Measurements from ENCODE around the gene PUSL1. TPM values are rescaled to one million over a fixed set of nuclear protein-coding genes. Genes with fewer than 3 reads are reported as not detected.
"Not testable (repeated sequence)": the region's sequence is repeated elsewhere in the genome, so short reads cannot be mapped to it uniquely, and the experiment has no call there.

The PUSL1 gene
- polyA plus RNA-seq, 3 donors: 6.6 to 13.5 (median 12.8) TPM

- H3K27ac ChIP-seq (ENCODE audit: low read depth, low read length): no peak overlapping the region
- 66 to 81% (median 69%) methylated on average over 9 to 26 of the region's 26 CpGs for WGBS, 3 donors
Observed at GRCh38 chr1:1315435-1315954, 7.1 kb downstream of the PUSL1 start.

GRCh38 chr1:1316199-1316598, 7.8 kb downstream of the PUSL1 start:
- 89 to 94% (median 91%) methylated on average over 8 of the region's 8 CpGs for WGBS, 3 donors
- not testable (repeated sequence) for H3K27ac ChIP-seq (ENCODE audit: low read depth, low read length)

GRCh38 chr1:1317420-1317819, 9.0 kb downstream of the PUSL1 start:
- no peak overlapping the region for H3K27ac ChIP-seq (ENCODE audit: low read depth, low read length)
- 80 to 92% (median 85%) methylated on average over 6 of the region's 6 CpGs for WGBS, 3 donors

GRCh38 chr1:1318131-1318652, 9.8 kb downstream of the PUSL1 start:
- H3K27ac ChIP-seq (ENCODE audit: low read depth, low read length): no peak overlapping the region
- WGBS, 3 donors: 64 to 69% (median 65%) methylated on average over 9 of the region's 9 CpGs

- H3K27ac ChIP-seq (ENCODE audit: low read depth, low read length): no peak overlapping the region
- 91 to 92% (median 91%) methylated on average over 36 of the region's 36 CpGs for WGBS, 3 donors
Observed at GRCh38 chr1:1318777-1319645, 10.6 kb downstream of the PUSL1 start.

- 85 to 92% (median 90%) methylated on average over 13 of the region's 13 CpGs for WGBS, 3 donors
- H3K27ac ChIP-seq (ENCODE audit: low read depth, low read length): no peak overlapping the region
Observed at GRCh38 chr1:1319646-1319941, 11.2 kb downstream of the PUSL1 start.

- H3K27ac ChIP-seq (ENCODE audit: low read depth, low read length): no peak overlapping the region
- 68 to 83% (median 80%) methylated on average over 23 of the region's 23 CpGs for WGBS, 3 donors
Observed at GRCh38 chr1:1320666-1321448, 12.5 kb downstream of the PUSL1 start.

- 83 to 92% (median 90%) methylated on average over 8 of the region's 8 CpGs for WGBS, 3 donors
- H3K27ac ChIP-seq (ENCODE audit: low read depth, low read length): no peak overlapping the region
Observed at GRCh38 chr1:1321477-1321876, 13.1 kb downstream of the PUSL1 start.

- 69 to 87% (median 82%) methylated on average over 3 to 14 of the region's 14 CpGs for WGBS, 3 donors
Observed at GRCh38 chr1:1322418-1322817, 14.0 kb downstream of the PUSL1 start.

GRCh38 chr1:1322952-1323351, 14.6 kb downstream of the PUSL1 start:
- no peak overlapping the region for H3K27ac ChIP-seq (ENCODE audit: low read depth, low read length)

More at GRCh38 chr1:1322418-1322817, 14.0 kb downstream of the PUSL1 start:
- no peak overlapping the region for H3K27ac ChIP-seq (ENCODE audit: low read depth, low read length)

GRCh38 chr1:1324084-1324523, 15.7 kb downstream of the PUSL1 start:
- 1% methylated on average over 25 to 41 of the region's 41 CpGs for WGBS, 3 donors
- no peak overlapping the region for H3K27ac ChIP-seq (ENCODE audit: low read depth, low read length)

More at GRCh38 chr1:1322952-1323351, 14.6 kb downstream of the PUSL1 start:
- WGBS, 3 donors: 76 to 91% (median 90%) methylated on average over 10 of the region's 10 CpGs

GRCh38 chr1:1324524-1325287, 16.3 kb downstream of the PUSL1 start, which contains the start of the genes CPTP and INTS11:
CPTP (plus strand) TSS chr1:1324802; CDS start chr1:1326911, 2,109 bp downstream.
INTS11 (minus strand) TSS chr1:1324660; CDS start chr1:1324608, 52 bp downstream.
- WGBS, 3 donors: 0 to 2% (median 0%) methylated on average over 64 to 84 of the region's 84 CpGs
- no peak within 1 kb of the TSS for H3K27ac ChIP-seq (ENCODE audit: low read depth, low read length)

- 29 to 48% (median 41%) methylated on average over 15 to 16 of the region's 16 CpGs for WGBS, 3 donors
- H3K27ac ChIP-seq (ENCODE audit: low read depth, low read length): no peak overlapping the region
Observed at GRCh38 chr1:1325288-1326074, 17.1 kb downstream of the PUSL1 start.

- H3K27ac ChIP-seq (ENCODE audit: low read depth, low read length): no peak overlapping the region
- WGBS, 3 donors: 62 to 66% (median 62%) methylated on average over 8 of the region's 8 CpGs
Observed at GRCh38 chr1:1326075-1326605, 17.7 kb downstream of the PUSL1 start.

GRCh38 chr1:1327291-1327690, 18.9 kb downstream of the PUSL1 start:
- WGBS, 3 donors: 91 to 92% (median 92%) methylated on average over 35 to 40 of the region's 40 CpGs
- no peak overlapping the region for H3K27ac ChIP-seq (ENCODE audit: low read depth, low read length)

- 79 to 84% (median 80%) methylated on average over 14 to 15 of the region's 15 CpGs for WGBS, 3 donors
- H3K27ac ChIP-seq (ENCODE audit: low read depth, low read length): no peak overlapping the region
Observed at GRCh38 chr1:1328254-1328653, 19.9 kb downstream of the PUSL1 start.
